GM10847 (cell line): Measurements from ENCODE around the gene PLA2G4C.

Experiments used
- POLR2A ChIP-seq: IDR thresholded peaks from 2 replicates; pipeline ENCODE4 v1.6.1; 2011; ENCODE audit not compliant: insufficient read length; ENCODE audit errors: extremely low read depth

Gene PLA2G4C

GRCh38 chr19:48081106-48081505 is 29.5 kb downstream of the PLA2G4C start:
- no peak for TF ChIP-seq POLR2A

DNA sequence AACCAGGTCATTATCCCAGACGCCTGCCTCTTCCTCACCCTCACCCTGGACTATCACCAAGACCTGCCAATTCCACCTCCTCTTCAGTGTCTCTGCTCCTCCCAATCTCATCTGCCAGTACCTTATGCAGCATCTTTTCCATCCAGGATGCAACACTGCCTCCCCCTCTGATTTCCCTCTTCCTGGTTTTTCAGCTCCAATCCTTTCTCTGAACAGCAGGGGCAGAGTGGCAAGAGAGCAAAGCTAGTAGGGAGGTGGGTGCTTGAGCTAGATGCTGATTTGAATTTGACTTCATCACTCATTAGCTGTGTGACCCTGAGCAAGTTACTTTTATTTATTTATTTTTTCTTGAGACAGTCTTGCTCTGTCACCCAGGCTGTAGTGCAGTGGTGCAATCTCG is 41.2 kb downstream of the PLA2G4C start:
- no peak for TF ChIP-seq POLR2A

DNA sequence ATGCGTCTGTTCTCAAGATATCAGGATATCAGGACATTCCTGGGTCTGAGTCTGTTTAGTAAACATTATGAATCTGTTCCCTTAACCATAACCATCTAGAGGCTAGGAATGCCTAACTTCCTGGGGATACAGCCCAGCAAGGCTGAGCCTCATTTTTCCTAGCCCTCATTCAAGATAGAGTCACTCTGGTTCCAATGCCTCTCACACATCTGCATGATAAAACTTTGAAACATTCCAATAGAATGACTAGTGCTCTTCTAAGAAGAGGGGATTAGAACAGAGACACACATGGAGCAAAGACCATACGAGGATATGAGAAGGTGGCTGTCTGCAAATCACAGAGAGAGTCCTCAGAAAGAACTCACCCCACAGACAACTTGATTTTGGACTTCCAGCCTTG is 46.1 kb downstream of the PLA2G4C start:
- TF ChIP-seq POLR2A = no peak

DNA sequence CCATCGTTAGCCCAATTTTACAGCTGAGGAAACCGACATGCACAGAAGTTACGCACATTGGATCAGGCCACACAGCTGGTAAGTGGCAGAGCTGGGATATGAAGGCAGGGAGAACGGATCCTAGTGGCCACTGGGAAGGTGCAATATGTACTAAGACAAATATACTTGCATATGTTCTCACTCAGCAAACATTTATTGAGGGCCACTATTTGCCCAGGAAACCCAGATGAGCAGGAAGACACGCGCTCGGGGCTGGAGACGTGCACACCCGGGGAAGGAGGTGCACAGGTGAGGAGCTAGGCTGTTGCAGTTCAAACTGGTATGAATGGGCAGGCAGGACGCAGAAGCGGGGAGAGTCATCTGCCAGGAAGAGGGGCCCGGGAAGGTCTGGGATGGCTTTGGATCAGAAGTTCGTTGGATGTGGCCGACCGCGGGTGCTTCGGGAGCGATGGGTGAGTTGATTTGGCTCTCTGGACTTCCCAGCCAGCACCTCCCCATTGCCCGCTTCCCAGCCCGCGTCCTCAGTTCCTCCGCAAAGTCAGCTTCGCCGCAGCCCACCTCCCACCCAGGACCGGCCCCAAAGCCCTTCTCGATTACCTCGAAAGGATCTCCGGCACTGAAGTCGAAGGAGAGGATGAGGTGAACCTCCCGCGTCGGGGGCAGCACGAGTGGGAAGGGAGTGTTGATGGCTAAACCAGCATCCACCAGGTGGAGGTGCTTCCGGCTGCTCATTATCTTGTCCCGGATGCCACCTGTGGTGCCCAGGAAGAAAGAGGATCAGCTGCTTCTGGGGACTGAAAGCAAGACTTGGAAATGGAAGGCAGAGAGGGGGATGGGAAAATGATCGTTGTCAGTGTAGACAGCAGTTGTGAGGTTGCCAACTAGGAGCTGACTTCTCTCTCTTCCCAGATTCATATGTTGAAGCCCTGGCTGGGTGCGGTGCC is 48.9 kb downstream of the PLA2G4C start:
- TF ChIP-seq POLR2A = no peak

DNA sequence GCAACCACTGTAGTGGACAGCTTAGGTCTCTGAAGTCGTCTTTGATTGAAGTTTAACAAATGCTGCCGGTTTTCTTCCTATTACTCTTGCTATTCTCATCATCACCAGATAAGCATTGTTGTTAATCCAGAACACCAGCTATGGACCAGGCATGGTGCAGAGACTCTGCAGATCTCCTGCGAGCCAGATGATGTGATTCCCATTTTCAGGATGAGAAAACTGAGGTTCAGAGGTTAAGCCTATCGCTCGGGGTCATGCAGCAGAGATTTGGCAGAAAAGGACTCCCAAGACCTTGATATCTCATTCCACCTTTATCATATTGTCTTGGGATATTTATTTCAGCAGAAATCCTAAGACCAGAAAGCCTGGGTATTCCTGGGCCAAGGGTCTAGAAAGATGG is 50.2 kb downstream of the PLA2G4C start:
- TF ChIP-seq POLR2A = no peak

GRCh38 chr19:48059331-48059730 is 51.3 kb downstream of the PLA2G4C start:
- no peak for TF ChIP-seq POLR2A

DNA sequence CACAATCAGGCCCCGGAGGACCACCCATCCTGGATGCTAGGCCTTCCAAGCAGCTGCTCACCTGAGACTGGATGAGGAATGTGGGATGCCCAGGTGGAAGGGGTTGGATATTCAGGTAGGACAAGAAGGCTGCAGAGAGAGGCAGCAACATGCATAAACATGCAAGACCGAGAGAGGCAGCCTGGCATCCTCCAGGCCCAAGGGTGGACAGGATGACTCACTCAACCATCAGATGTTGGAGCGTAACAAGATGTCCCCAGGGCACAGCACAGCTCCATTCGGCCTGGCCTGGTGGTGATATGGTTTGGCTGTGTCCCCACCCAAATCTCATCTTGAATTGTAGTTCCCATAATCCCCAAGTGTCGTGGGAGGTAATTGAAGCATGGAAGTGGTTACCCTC is 56.8 kb downstream of the PLA2G4C start:
- TF ChIP-seq POLR2A = no peak

DNA sequence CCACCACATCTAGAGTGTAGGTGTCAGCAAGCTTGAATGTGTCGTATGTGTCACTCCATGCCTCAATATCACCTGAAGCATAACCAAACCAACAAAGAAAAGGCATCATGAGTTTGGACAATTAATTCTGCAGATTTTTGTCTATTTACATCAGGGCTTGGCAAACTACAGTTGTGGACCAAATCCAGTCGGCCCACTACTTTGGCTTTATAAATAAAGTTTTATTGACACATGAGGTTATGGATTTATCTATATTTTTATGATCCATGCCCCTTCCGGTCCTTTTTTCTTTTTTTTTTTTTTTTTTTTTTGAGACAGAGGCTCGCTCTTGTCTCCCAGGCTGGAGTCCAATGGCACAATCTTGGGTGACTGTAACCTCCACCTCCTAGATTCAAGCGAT is 57.5 kb downstream of the PLA2G4C start:
- TF ChIP-seq POLR2A = no peak

GRCh38 chr19:48051335-48052033 is 59.1 kb downstream of the PLA2G4C start:
- TF ChIP-seq POLR2A = no peak

DNA sequence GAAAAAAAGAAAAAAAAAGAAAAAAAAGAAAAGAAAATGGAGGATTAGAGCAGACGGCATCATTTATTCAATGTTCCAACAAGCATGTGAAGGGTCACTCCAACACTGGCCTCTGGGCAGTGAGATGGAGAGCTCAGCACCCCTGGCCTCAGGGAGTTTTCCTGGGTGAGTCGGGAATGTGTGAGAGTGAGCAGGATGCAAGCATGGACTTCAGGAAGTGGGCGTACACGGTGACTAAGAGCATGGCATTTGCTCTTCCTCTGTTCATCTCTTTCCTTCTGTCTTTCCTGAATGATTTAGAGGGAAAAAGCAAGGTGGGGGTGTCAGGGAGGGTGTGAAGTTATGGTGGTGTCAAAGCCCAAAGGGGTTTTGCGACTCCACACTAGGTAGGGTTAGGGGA is 66.1 kb downstream of the PLA2G4C start:
- no peak for TF ChIP-seq POLR2A

GRCh38 chr19:48043675-48044258 is 66.8 kb downstream of the PLA2G4C start, which contains the start of gene CABP5:
CABP5 (minus strand) TSS chr19:48044079; CDS start chr19:48043922, 157 bp downstream.
- no peak for TF ChIP-seq POLR2A

GRCh38 chr19:48041877-48042580 is 68.6 kb downstream of the PLA2G4C start:
- no peak for TF ChIP-seq POLR2A

- TF ChIP-seq POLR2A = no peak
Observed at GRCh38 chr19:48036765-48037164, 73.9 kb downstream of the PLA2G4C start.

DNA sequence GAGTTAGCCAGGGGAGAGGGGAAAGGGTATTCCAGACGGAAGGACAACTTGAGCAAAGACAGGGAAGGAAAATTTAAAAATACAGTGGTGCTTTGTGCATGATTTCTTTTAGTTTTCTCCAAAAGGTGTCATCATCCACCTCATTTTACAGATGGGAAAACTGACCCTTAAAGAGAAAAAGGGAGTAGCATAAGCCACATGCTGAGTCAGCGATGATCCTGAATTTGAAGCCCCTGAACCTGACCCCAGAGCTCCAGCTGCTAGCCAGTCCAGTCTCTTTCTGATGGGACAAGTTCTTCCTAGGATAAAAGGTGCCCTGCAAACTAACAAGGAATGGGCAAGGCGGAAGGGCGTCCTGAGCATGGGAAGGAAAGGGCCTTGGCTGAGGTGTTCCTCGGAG is 77.0 kb downstream of the PLA2G4C start:
- TF ChIP-seq POLR2A = no peak

GRCh38 chr19:48030073-48030472 is 80.5 kb downstream of the PLA2G4C start:
- no peak for TF ChIP-seq POLR2A
